ENCODE results near the gene CLASP2.

Gene CLASP2

GRCh38 chr3:33447256-33447625 lies 270.8 kb downstream of the CLASP2 start:
- peak; percentile 23 for DNase-seq

Measured in SHP77 treated with DMSO at 0.1 percent for 48 hours (cell line).